Astrocyte of the cerebellum (primary cell): ENCODE results near the gene PIP5KL1.

Experiments
- DNase-seq: peaks from one replicate; pipeline ENCODE4 v3.0.0-alpha.2; 2011; ENCODE audit warnings: low read depth
- H3K4me3 ChIP-seq: 2 replicates; pipeline ENCODE4 v1.5.1; 2011; ENCODE audit warnings: mild to moderate bottlenecking, low read depth, low read length, moderate library complexity
- in situ Hi-C: cut with HindIII; loops from 2 replicates; pipeline ENCODE4 v1.10.0; 2017; ENCODE audit warnings: low sequenced_read_pairs
- TF ChIP-seq, protein P1 (sequence below): IDR thresholded peaks from 2 replicates; pipeline ENCODE4 v1.5.1; 2012; ENCODE audit warnings: low read length, low read depth, moderate library complexity, mild to moderate bottlenecking; ENCODE audit errors: missing control alignments

PIP5KL1 gene

GRCh38 chr9:127920794-127921193, 9.8 kb downstream of the PIP5KL1 start:
- TF ChIP-seq, protein P1, sequence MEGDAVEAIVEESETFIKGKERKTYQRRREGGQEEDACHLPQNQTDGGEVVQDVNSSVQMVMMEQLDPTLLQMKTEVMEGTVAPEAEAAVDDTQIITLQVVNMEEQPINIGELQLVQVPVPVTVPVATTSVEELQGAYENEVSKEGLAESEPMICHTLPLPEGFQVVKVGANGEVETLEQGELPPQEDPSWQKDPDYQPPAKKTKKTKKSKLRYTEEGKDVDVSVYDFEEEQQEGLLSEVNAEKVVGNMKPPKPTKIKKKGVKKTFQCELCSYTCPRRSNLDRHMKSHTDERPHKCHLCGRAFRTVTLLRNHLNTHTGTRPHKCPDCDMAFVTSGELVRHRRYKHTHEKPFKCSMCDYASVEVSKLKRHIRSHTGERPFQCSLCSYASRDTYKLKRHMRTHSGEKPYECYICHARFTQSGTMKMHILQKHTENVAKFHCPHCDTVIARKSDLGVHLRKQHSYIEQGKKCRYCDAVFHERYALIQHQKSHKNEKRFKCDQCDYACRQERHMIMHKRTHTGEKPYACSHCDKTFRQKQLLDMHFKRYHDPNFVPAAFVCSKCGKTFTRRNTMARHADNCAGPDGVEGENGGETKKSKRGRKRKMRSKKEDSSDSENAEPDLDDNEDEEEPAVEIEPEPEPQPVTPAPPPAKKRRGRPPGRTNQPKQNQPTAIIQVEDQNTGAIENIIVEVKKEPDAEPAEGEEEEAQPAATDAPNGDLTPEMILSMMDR, result no peak
- in situ Hi-C loops, result no loop called here
- DNase-seq, result no peak
- H3K4me3 ChIP-seq, result no peak overlapping the region

DNA sequence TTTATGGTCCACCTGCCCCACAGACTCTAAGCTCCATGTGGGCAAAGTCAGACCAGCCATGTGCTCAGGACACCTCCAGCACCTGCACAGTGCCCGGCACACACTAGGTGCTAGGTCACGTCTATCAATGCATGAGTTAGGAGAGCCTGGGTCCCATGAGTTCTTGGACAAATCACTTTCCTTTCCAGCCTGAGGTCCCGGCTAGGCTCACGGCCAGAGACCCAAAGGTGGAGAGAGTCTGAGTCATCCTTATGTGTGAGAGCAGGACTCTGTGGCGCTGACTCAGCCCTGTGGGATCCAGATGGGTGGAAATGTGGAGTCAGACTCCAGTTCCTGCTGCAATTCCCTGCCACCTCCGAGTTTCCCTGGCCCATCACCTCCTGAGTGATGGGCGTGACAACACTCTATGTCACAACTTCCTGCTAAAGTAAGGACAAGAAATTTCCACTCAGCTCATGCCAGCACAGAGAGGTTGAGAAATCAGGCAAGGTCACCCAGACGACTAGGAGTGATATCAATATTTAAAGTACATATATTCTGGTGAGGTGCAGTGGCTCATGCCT, 11.2 kb downstream of the PIP5KL1 start:
- TF ChIP-seq, protein P1, result no peak
- in situ Hi-C loops, result no loop called here
- peak; percentile 94 for DNase-seq
- no peak overlapping the region for H3K4me3 ChIP-seq

GRCh38 chr9:127918183-127919107, 12.1 kb downstream of the PIP5KL1 start:
- in situ Hi-C loops, result no loop called here
- no peak overlapping the region for H3K4me3 ChIP-seq
- no peak for DNase-seq
- TF ChIP-seq, protein P1, result no peak

DNA sequence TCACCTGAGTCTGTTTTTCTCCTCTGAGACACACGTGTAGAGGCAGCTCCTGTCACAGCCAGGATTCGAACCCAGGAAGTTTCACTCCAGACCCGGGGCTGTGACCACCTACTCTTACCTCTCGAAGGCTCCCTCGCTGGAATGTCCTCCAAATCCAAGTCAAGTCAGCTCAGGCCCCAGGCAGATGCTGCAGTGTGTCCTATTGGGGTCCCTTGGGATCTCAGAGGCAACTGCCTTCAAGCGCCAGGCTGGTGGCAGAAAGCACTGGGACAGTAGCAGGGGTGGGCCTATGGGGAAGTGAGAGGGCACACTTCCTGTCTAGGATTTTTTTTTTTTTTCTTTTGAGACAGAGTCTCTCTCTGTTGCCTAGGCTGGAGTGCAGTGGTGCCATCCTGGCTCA, 13.0 kb downstream of the PIP5KL1 start:
- in situ Hi-C loops, result no loop called here
- DNase-seq, result no peak
- H3K4me3 ChIP-seq, result no peak overlapping the region
- TF ChIP-seq, protein P1, result no peak

DNA sequence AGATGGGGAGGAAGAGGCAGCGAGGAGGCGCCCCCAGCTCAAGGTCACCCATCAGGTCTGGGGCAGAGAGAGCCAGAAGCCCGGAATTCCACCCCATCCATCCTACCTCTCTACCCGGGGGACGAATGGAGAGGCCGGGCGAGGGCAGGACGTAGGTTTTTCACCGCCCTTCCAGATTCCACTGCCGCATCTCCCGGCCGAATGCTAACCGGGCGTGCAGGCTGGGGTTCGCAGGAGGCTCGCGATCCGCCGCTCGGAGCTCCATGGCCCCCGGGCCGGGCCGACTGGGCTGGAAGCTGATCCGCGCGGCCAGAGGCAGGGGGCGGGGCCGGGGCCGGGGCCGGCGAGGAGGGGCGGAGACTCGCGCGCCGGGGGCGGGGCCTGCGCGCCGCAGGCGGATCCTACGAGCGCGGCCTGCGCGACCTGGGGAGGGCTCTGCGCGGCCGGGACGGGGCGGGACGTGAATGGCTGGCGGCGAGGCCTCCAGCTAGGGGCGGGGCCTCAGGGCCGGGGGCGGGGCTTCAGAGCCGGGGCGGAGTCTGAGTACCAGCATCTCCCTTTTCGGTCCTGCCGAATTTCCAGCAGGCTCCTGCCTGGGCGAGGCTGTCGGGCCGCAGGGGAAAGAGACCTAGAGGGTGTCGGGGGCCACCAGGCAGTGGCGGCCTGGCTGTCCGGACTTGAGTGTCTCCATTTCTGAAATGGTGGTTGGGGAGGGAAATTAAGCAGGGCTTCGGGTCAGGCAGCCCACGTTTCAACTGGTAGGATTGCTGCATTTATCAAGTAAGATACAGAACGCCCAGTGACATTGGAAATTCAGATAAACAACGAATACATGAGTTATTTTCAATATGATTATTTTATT, 13.6 kb downstream of the PIP5KL1 start, which contains the start of gene ST6GALNAC4:
TSS of gene ST6GALNAC4 (minus strand) at position 322 of the 862 bp plus-strand sequence. CDS start 622 bp downstream, outside the sequence.
- TF ChIP-seq, protein P1, result no peak
- in situ Hi-C loops, result no loop called here

More for the DNA sequence above, 13.6 kb downstream of the PIP5KL1 start, which contains the start of gene ST6GALNAC4:
- H3K4me3 ChIP-seq, result peak within 1 kb of the TSS; percentile 50
- DNase-seq, result peak; percentile 58
